Measurements from ENCODE around the gene SMAD7.

DNA sequence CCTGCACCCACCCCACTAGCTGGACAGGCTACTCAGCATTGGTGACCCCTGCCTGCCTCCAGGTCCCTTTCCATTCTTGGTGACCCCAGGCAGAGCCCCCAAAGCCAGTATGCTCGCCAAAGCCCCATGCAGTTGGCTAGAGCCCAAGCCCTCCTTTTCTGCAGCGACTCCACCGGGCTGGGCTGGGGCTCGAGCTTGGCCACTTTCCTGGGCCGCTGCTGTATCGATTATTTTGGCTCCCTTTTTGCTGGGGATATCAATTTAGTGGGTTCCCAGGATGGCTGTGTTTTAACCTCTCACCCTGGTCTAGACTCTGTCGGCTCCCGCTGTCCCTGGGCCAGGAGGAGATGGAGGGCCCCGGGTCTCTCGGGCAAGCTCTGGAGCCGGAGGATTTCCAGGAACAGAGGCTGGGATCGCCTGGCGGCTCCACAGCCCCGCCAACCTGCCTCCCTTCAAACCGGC, 76.0 kb downstream of the SMAD7 start:
- no peak for TF ChIP-seq PPARA (CRISPR knock-in tag; IDR thresholded peaks at IDR 0.05; ENCODE audit: borderline replicate concordance)
- no peak for TF ChIP-seq CREB5 (CRISPR knock-in tag; IDR thresholded peaks at IDR 0.05; ENCODE audit: low read depth)
- TF ChIP-seq ARNTL (CRISPR knock-in tag; IDR thresholded peaks at IDR 0.05; ENCODE audit: borderline replicate concordance, low read depth): no peak
- no peak for TF ChIP-seq SNAI2 (CRISPR knock-in tag; IDR thresholded peaks at IDR 0.05)
- TF ChIP-seq TCF4 (CRISPR knock-in tag; IDR thresholded peaks at IDR 0.05; ENCODE audit: borderline replicate concordance): no peak
- TF ChIP-seq PATZ1 (CRISPR knock-in tag; IDR thresholded peaks at IDR 0.05; ENCODE audit: borderline replicate concordance): no peak
- no peak for TF ChIP-seq ZFP30 (CRISPR knock-in tag; IDR thresholded peaks at IDR 0.05)
- TF ChIP-seq, protein P1, sequence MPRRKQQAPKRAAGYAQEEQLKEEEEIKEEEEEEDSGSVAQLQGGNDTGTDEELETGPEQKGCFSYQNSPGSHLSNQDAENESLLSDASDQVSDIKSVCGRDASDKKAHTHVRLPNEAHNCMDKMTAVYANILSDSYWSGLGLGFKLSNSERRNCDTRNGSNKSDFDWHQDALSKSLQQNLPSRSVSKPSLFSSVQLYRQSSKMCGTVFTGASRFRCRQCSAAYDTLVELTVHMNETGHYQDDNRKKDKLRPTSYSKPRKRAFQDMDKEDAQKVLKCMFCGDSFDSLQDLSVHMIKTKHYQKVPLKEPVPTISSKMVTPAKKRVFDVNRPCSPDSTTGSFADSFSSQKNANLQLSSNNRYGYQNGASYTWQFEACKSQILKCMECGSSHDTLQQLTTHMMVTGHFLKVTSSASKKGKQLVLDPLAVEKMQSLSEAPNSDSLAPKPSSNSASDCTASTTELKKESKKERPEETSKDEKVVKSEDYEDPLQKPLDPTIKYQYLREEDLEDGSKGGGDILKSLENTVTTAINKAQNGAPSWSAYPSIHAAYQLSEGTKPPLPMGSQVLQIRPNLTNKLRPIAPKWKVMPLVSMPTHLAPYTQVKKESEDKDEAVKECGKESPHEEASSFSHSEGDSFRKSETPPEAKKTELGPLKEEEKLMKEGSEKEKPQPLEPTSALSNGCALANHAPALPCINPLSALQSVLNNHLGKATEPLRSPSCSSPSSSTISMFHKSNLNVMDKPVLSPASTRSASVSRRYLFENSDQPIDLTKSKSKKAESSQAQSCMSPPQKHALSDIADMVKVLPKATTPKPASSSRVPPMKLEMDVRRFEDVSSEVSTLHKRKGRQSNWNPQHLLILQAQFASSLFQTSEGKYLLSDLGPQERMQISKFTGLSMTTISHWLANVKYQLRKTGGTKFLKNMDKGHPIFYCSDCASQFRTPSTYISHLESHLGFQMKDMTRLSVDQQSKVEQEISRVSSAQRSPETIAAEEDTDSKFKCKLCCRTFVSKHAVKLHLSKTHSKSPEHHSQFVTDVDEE (CRISPR knock-in tag; IDR thresholded peaks at IDR 0.05): no peak
- TF ChIP-seq GLIS3 (CRISPR knock-in tag; IDR thresholded peaks at IDR 0.05): no peak
- no peak for TF ChIP-seq RARB (CRISPR knock-in tag; IDR thresholded peaks at IDR 0.05)
- TF ChIP-seq TOX (CRISPR knock-in tag; IDR thresholded peaks at IDR 0.05; ENCODE audit: borderline replicate concordance): no peak
- TF ChIP-seq ZC3H10 (CRISPR knock-in tag; IDR thresholded peaks at IDR 0.05): no peak
